ENCODE results near the gene CFD. TPM values are rescaled to one million over a fixed set of nuclear protein-coding genes. Genes with fewer than 3 reads are reported as not detected.

The CFD gene
- total RNA-seq: 1 to 10 TPM; 3.5 to 9.6 (median 7.8) TPM
- long read RNA-seq, partial matches to known transcripts: 0 of 3 reads
- long read RNA-seq, other reads (novel, unspliced or antisense): 0 of 3 reads

DNA sequence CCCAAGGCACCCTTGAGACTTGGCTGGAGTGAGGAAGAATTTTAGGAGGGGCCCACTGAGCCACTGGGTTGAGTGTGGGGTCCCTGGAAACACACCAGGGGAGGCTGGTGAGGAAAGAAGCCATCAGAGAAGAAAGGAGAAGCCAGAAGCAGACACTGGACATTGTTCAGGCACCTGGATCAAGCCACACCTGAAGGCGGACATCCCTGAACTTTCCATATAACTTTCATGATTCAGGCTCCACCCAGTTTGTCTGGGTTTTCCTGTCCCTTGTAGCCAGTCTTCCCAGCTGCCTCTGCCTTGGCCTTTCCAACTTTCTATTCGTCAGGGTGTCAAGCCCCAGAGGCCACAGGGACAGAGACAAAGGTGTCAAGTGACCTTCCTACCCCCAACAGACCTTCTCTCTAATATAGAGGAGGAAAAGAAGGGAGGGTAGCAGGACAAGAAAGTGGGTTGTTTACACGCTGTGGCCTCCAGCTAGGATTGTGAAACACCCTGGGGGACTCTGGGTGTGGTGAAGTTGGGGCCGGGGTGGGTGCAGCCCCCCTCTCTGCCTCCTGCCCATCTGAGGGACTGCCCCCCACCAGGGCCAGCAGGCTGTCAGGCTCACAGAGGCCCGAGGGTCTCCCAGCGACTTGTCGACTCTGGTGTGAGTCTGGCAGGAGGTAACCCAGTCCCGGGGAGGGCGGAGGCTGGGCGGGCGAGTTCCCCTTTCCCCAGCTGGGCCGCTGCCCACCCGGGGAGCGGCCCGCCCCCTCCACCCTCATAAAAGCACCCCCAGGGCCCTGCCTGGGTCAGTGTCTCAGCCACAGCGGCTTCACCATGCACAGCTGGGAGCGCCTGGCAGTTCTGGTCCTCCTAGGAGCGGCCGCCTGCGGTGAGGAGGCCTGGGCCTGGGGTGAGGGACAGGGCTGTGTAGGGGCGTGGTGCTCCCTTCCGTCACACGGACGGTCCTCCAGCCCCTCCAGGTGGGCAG lies at the start of gene CFD:
TSS of gene CFD (plus strand) at position 797 of the 976 bp plus-strand sequence. CDS start at position 823, 26 bp downstream.
- H3K27me3 ChIP-seq: no peaks in the 10 kb centered on the region
- H3K9me3 ChIP-seq: no peaks in the 10 kb centered on the region
- no peaks in the 10 kb centered on the region for H3K4me1 ChIP-seq
- TF ChIP-seq, protein P1, sequence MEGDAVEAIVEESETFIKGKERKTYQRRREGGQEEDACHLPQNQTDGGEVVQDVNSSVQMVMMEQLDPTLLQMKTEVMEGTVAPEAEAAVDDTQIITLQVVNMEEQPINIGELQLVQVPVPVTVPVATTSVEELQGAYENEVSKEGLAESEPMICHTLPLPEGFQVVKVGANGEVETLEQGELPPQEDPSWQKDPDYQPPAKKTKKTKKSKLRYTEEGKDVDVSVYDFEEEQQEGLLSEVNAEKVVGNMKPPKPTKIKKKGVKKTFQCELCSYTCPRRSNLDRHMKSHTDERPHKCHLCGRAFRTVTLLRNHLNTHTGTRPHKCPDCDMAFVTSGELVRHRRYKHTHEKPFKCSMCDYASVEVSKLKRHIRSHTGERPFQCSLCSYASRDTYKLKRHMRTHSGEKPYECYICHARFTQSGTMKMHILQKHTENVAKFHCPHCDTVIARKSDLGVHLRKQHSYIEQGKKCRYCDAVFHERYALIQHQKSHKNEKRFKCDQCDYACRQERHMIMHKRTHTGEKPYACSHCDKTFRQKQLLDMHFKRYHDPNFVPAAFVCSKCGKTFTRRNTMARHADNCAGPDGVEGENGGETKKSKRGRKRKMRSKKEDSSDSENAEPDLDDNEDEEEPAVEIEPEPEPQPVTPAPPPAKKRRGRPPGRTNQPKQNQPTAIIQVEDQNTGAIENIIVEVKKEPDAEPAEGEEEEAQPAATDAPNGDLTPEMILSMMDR (IDR thresholded peaks at IDR 0.05): no peak
- TF ChIP-seq POLR2A (IDR thresholded peaks at IDR 0.05): peak; percentile 57
- H3K27ac ChIP-seq: no peak within 1 kb of the TSS
- no peaks in the 10 kb centered on the region for H3K36me3 ChIP-seq
- peak within 1 kb of the TSS in 1 of 3 donors; percentile 24 for H3K4me3 ChIP-seq
- peak in 1 of 3 donors; percentile 58 for DNase-seq
- ATAC-seq: peak; percentile 21 to 54 (median 32)
- WGBS (ENCODE audit: insufficient coverage, low coverage, low lambda C conversion rate, missing lambda C conversion rate): 10% methylated on average over 2 of the region's 24 CpGs
- intact Hi-C loops (cut with DNase I): loop anchor here (10.0 kb wide), 2 partner anchors 116 to 136 kb away; no protein-coding TSS in a partner anchor

DNA sequence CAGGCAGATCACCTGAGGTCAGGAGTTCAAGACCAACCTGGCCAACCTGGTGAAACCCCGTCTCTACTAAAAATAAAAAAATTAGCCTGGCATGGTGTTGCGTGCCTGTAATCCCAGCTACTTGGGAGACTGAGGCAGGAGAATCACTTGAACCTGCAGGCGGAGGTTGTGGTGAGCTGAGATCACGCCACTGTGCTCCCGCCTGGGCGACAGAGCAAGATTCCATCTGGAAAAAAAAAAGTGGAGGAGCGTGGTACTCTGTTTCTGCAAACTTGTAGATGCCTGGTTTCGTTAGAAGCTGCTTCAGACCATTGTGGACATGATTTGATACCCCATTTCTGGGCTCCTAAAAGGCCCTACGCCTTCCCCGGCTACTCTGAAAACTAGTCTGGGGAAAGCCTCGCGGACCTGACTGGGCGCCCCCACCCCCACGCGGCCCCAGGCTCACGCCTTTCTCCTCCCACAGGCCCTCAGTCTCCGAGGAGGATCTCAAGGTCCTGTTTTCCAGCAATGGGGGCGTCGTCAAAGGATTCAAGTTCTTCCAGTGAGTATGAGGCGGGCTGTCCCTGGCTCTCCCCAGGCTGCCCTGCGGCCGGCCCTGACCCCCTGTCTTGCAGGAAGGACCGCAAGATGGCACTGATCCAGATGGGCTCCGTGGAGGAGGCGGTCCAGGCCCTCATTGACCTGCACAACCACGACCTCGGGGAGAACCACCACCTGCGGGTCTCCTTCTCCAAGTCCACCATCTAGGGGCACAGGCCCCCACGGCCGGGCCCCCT lies 49.2 kb upstream of the CFD start:
- DNase-seq (no peak), ATAC-seq (no peak)
- TF ChIP-seq POLR2A (IDR thresholded peaks at IDR 0.05): no peak
- TF ChIP-seq, protein P1 (IDR thresholded peaks at IDR 0.05): no peak
- Histone ChIP-seq H3K4me3 (no peak overlapping the region), H3K27ac (no peak overlapping the region), H3K4me1 (no peaks in the 10 kb centered on the region), H3K36me3 (peaks cover 34 to 71% (median 50%) of the 10 kb centered on the region in 4 donors), H3K27me3 (no peaks in the 10 kb centered on the region), H3K9me3 (no peaks in the 10 kb centered on the region)
- intact Hi-C loops (cut with DNase I): no loop called here
- 76% methylated on average over 9 of the region's 30 CpGs for WGBS (ENCODE audit: insufficient coverage, low coverage, low lambda C conversion rate, missing lambda C conversion rate)

DNA sequence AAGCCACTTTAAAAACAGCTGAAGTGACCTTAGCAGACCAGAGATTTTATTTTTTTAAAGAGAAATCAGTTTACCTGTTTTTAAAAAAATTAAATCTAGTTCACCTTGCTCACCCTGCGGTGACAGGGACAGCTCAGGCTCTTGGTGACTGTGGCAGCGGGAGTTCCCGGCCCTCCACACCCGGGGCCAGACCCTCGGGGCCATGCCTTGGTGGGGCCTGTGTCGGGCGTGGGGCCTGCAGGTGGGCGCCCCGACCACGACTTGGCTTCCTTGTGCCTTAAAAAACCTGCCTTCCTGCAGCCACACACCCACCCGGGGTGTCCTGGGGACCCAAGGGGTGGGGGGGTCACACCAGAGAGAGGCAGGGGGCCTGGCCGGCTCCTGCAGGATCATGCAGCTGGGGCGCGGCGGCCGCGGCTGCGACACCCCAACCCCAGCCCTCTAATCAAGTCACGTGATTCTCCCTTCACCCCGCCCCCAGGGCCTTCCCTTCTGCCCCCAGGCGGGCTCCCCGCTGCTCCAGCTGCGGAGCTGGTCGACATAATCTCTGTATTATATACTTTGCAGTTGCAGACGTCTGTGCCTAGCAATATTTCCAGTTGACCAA lies 48.5 kb upstream of the CFD start:
- Histone ChIP-seq H3K4me3 (no peak overlapping the region), H3K27me3 (no peaks in the 10 kb centered on the region), H3K27ac (no peak overlapping the region), H3K36me3 (peaks cover 29 to 64% (median 44%) of the 10 kb centered on the region in 4 donors), H3K4me1 (no peaks in the 10 kb centered on the region), H3K9me3 (no peaks in the 10 kb centered on the region)
- DNase-seq: no peak
- intact Hi-C loops (cut with DNase I): no loop called here
- peak in 1 of 4 donors; percentile 4 for ATAC-seq
- 81% methylated on average over 9 of the region's 25 CpGs for WGBS (ENCODE audit: insufficient coverage, low coverage, low lambda C conversion rate, missing lambda C conversion rate)
- TF ChIP-seq POLR2A (IDR thresholded peaks at IDR 0.05): no peak
- TF ChIP-seq, protein P1 (IDR thresholded peaks at IDR 0.05): no peak

DNA sequence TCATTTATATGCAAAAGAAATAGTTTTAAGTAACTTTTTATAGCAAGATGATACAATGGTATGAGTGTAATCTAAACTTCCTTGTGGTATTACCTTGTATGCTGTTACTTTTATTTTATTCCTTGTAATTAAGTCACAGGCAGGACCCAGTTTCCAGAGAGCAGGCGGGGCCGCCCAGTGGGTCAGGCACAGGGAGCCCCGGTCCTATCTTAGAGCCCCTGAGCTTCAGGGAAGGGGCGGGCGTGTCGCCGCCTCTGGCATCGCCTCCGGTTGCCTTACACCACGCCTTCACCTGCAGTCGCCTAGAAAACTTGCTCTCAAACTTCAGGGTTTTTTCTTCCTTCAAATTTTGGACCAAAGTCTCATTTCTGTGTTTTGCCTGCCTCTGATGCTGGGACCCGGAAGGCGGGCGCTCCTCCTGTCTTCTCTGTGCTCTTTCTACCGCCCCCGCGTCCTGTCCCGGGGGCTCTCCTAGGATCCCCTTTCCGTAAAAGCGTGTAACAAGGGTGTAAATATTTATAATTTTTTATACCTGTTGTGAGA lies 47.9 kb upstream of the CFD start:
- Histone ChIP-seq H3K4me1 (no peaks in the 10 kb centered on the region), H3K4me3 (no peak overlapping the region), H3K27ac (no peak overlapping the region), H3K27me3 (no peaks in the 10 kb centered on the region), H3K9me3 (no peaks in the 10 kb centered on the region), H3K36me3 (peaks cover 24 to 58% (median 38%) of the 10 kb centered on the region in 4 donors)
- WGBS (ENCODE audit: insufficient coverage, low coverage, low lambda C conversion rate, missing lambda C conversion rate): 90% methylated on average over 12 of the region's 20 CpGs
- ATAC-seq: no peak
- TF ChIP-seq, protein P1 (IDR thresholded peaks at IDR 0.05): no peak
- no peak for TF ChIP-seq POLR2A (IDR thresholded peaks at IDR 0.05)
- DNase-seq: no peak
- intact Hi-C loops (cut with DNase I): no loop called here
